Hepatocyte (in vitro differentiated cells): ENCODE results near the gene ZBTB25.

Experiments
- CTCF ChIP-seq: fragments of 200-600 bp; sonication (generic); IDR thresholded peaks from 2 replicates; pipeline ENCODE4 v1.5.1; 2016; ENCODE audit warnings: antibody characterized with exemption, mild to moderate bottlenecking; ENCODE audit not compliant: poor library complexity
- EZH2 ChIP-seq: fragments of 200-600 bp; sonication (generic); IDR thresholded peaks from 2 replicates; pipeline ENCODE4 v1.6.1; 2016; ENCODE audit warnings: antibody characterized with exemption, mild to moderate bottlenecking, borderline replicate concordance
- EZH2phosphoT487 ChIP-seq: fragments of 200-600 bp; sonication (generic); IDR thresholded peaks from one replicate; pipeline ENCODE4 v1.6.1; 2018; ENCODE audit warnings: antibody characterized with exemption, mild to moderate bottlenecking, low read depth, moderate library complexity; ENCODE audit not compliant: unreplicated experiment, severe bottlenecking

DNA sequence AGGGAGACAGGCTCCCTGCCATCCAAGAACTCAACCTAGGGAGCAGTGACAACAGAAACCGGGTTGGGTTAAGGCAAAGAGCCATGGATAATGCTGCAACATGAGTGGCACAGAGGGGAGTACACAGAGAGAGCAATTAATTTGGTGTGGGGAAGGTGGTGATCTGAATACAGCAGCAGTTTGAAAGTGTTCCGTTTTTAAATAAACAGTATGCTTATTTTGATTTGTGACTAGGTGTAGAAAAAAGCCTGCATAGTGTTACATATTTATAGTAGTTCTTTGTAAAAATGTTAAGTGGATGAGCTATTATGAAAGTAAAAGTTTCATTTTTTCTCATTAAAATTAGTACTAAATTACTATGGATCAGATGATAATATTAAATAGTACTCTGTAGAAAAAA lies 29.6 kb downstream of the ZBTB25 start:
- no peak for TF ChIP-seq CTCF
- TF ChIP-seq EZH2phosphoT487: no peak
- no peak for TF ChIP-seq EZH2
